CD4-positive, alpha-beta T cell treated with Interleukin-6 for 4 hours (primary cell): ENCODE measurements around the gene BPIFA2.
"Not testable (repeated sequence)": the region's sequence is repeated elsewhere in the genome, so short reads cannot be mapped to it uniquely, and the experiment has no call there.

Experiments
- DNase-seq: peaks from one replicate; pipeline ENCODE4 v3.0.0-alpha.2; 2020; ENCODE audit warnings: mixed read lengths

Gene BPIFA2, protein sequence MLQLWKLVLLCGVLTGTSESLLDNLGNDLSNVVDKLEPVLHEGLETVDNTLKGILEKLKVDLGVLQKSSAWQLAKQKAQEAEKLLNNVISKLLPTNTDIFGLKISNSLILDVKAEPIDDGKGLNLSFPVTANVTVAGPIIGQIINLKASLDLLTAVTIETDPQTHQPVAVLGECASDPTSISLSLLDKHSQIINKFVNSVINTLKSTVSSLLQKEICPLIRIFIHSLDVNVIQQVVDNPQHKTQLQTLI

DNA sequence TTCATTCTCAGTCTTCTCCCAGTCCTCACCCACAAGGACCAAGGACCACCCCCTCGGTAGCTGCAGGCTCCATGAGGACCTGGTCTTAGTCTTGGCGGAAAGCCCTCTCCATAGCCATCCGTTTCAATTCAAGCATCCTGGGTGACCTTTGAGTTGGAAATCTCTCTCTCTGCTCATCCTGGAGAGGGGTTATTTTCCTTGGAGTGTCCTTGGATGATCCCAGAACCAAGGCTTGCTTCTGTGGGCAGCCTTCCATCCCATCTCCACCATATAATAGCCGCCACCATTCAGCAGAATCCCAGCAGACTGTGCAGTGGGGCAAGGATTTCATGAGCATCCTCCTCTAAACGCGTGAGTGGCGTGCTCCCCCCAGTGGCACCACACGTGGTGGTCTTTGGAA lies at the start of gene BPIFA2:
TSS of gene BPIFA2 (plus strand) at position 301 of the 400 bp plus-strand sequence. CDS start 987 bp downstream, outside the sequence.
- DNase-seq: no peak

DNA sequence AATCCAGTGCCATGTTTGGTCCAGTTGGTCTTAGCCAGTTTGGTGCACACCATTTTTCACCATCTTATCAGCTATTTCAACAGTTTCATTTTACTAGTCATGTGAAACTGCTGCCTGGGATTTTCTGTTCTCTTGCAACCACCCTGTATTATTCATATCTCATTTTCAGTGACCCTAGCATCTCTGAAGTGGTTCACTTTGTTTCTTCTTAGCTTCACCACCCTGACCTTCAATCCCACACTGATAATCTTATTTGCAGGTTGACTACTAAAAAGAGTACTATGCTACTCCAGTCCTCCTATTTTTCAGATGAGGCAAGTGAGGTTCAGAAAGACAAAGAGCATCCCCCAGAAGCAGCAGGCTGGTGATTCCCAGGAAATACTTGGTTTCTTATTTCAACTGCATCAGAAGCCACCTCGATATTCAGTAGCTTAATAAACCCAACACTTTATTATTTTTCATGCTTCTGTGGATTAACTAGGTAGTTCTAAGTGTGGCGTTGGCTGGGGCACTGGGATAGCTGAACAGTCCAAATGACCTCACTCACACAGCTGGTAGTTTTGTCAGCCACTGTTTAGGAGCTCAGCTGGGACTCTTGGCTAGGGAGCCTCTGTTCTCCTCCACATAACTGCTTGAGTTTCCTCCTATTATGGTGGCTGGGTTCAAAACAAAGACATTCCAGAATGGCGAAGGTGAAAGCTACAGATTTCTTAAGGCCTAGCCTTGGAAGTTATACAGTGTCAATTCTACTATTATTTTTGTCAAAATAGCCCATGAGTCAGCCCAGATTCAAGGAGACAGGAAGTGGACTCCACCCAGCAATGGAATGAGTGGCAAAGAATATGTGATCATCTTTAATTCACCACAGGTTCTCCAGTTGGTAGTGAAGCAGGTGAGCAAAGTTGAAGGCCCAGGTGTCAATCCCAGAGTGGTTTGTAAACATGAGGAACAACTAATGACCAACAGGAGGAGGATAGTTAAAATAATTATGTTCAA lies 47.9 kb upstream of the BPIFA2 start:
- no peak for DNase-seq

DNA sequence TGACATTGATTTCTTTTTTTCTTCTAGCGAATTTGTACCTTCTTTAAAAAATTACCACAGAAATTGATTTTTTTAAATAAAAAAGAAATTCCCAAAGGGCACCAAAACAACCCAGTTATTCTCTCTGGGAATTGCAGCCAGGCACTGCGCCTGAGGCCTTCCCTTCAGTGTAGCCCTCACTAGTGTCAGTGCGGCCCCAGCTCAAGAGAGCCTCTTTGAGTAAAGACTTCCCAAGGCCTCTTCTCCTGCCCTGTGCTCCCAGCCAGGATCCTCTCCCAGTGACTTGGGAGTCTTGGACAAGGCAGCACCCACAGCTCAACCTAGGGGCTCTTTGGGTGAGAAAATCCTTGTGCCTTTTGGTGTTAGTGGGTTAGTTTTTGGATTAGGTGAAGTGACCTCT lies 47.0 kb upstream of the BPIFA2 start:
- DNase-seq: no peak

- not testable (repeated sequence) for DNase-seq
Observed at GRCh38 chr20:33122297-33122696, 45.7 kb upstream of the BPIFA2 start.

DNA sequence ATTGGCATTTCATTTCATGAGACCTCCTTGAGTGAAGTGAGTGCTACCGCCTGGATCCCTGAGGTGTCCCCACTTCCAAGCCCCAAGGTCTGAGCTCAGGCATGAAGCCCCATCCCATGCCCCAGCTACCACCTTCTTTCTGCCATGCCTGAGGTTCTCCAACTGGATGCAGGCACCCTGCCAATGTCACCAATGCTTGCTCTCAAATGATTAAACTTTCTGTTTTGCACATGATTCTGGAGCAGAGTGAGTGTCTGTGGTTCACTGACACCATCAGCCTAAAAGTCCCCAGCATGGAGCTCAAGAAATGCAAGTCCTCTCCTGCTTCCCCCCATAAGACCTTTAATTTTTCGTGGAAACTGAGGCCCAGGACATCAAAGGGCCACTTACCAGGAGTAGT lies 43.7 kb upstream of the BPIFA2 start:
- no peak for DNase-seq

DNA sequence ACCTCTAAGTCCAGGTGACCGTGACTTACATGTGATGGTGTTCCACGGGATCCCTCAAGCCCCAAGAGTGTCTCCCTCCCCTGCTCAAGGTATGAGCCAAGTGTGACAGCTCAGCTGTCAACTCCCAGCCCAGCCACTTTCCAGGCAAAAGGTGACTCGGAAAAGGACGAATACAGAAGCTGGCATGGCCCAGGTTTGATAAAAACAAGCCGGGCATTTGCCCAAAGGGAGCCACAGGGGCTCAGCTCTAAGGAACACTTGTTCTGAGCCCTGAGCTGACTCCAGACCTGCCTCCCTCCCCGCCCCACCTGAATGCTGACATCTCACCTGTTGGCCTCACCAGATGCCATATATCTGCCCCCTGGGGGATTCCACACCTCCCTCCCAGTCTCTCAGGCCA lies 43.0 kb upstream of the BPIFA2 start:
- DNase-seq: no peak

- no peak for DNase-seq
Observed at GRCh38 chr20:33125983-33126382, 42.0 kb upstream of the BPIFA2 start.

DNA sequence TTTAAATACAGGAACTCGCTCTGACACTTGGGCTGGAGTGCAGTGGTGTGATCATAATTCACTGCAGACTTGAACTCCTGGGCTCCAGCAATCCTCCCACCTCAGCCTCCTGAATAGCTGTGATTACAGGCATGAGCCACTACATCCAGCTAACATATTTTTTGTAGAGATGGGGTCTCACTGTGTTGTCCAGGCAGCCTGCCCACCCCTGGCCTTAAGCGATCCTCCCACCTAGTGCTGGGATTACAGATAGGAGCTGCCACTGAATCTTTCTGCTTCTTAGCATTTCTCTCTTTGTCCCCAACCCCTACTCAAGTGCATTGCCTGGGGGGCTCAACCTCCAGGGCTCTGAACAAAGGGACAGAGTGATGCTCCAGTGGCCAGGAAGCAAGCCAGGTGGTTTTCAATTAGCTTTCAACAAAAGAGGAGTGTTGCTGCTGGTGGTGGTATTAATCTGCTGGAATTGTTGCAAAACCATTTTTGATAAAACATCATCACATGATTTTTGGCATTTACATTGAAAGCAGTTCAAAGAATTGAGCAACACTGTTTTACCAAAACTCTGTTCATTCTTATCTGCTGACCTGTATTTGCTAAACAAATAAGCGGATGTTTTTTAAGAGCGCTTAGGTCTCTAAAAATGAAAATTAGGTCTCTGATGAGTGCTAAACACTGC lies 40.4 kb upstream of the BPIFA2 start:
- no peak for DNase-seq

GRCh38 chr20:33130568-33131061 lies 37.3 kb upstream of the BPIFA2 start:
- DNase-seq: no peak

DNA sequence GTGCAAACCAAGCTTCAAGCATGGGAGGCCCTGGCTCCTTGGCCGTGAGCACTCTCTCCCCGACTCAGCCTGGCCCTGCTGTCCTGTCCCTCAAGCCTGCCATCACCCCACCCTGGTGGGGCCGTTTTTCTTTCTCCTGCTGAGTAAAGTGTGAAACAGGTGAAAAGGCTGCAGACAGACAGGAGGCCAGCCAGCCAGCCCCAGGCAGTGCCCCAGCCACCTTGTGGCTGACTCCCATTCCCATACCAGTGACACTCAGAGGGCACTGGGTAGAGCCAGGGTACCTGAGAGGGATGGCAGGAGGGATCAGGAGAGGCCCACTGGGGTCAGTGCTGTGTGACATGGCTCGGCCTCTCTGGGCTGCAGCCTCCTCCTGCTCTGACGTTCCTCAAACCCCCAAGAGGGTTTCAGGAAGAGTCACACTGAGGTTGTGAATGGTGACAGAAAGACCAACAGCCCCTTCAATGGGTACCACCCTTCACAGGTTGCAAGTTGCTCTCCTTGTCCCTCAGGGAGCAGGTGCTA lies 35.9 kb upstream of the BPIFA2 start:
- DNase-seq: no peak

GRCh38 chr20:33132513-33133372 lies 35.2 kb upstream of the BPIFA2 start:
- DNase-seq: no peak

DNA sequence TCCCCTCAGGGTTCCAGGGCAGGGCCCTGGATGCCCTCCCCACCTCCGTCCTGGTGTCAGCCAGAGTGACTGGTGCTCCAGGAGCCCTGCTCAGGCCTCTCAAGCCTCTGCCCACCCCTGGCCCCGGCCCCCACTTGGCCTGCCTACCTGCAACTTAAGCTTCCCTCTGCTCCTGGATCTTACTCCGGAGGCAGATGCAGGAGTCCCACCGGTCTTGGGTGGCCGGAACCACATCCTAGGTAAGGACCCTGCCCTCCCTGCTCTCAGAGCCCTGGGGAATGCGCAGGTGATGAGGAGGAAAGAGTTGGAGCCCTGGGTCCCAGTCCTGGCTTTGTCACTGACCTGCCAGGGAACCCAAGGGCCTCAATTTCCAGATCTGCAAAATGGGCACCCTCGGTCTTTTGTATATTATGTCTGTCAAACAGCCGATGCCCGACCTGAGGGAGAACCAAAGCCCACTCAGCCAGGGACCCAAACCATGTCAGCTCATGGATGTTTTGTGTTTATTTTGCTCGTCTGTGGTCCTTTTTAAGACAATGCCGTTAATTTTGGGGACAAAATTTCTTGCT lies 34.5 kb upstream of the BPIFA2 start:
- no peak for DNase-seq

DNA sequence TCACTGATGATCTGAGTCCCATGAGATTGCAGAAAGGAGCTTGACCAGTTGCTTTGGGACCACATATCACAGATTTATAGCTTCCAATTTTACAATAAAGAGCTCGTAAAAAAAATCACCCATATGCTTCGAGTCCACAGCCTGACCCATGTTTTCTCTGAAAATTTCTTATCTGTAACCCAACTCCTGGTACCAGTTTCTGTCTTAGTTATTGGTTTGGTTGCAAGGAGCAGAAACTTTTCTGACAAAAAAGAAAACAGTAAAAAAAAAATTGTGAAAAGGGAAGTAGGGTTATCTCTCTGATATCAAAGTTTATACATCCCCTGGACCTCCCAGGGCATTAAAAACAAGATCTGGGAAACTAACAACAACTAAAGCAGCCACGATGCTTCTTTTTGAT lies 30.8 kb upstream of the BPIFA2 start:
- no peak for DNase-seq

DNA sequence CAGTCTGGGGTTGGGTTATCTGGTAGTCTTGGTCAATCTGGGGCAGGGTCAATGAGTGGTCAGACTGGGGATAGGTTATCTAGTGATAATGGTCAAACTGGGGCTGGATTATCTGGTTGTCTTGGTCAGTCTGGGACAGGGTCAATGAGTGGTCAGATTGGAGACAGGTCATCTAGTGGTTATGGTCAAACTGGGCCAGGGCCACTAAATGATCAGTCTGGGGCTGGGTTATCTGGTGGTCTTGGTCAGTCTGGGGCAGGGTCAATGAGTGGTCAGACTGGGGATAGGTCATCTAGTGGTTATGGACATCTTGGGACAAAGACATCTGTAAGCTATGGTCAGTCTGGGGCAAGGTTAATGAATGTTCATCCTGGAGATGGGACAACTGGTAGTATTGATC lies 28.5 kb upstream of the BPIFA2 start:
- no peak for DNase-seq

GRCh38 chr20:33145521-33145920 lies 22.4 kb upstream of the BPIFA2 start:
- no peak for DNase-seq

DNA sequence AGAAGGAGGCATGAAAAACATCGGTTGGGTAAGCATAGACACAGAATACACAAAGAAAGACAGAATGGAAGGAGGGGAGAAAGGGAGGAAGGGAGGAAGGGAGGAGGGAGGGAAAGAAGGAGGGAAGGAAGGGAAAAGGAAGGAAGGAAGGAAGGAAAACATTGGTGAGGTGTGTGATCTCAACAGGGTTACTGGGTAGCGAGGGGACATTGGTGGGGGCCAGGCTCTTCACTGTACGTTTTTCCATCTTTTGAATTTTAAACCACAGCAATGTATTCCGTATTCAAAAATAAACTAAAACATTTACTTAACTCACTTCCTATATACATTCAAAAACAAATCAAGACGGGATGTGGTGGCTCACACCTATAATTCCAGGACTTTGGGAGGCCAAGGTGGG lies 20.7 kb upstream of the BPIFA2 start:
- DNase-seq: no peak

GRCh38 chr20:33148040-33148439 lies 19.9 kb upstream of the BPIFA2 start:
- no peak for DNase-seq

DNA sequence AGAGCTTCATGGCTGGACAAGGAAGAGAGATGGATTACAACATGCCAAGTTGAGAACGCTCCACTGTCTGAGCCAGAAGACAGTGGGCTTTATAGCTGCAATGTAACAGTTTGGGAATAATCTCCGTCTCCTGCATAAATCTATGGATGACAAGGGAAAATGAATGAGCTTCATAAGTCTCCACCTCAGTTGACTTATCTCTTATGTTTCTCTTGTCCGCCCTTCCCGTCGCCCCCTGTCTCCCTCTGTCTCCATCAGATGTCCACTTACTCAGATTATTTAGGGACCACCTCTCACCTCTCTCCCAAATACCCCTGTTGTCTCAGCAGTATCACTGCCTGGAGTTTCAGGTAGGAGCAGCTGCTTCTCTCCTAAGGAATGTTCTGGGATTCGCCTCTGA lies 13.7 kb upstream of the BPIFA2 start:
- DNase-seq: no peak

GRCh38 chr20:33158637-33159385 lies 9.1 kb upstream of the BPIFA2 start:
- no peak for DNase-seq

DNA sequence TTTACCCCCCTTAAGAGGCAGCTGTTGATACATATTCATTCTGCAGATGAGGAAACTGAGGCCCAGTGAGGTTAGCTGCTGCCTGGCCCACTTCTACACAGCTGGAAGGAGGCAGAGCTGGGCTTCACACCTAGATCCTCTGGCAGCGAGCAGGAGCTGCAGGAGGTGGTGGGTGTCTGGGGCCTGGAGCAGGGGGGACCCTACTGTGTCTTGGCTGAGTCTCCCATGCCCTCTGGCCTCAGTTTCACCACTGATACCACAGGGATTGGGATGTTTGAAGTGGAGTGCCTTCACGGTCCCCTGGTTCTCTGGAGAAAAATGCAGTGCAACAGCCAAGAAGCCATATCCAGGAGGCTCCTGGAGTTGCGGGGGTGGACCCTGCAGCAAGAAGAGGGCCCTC lies 8.2 kb upstream of the BPIFA2 start:
- DNase-seq: no peak

GRCh38 chr20:33160681-33161080 lies 7.3 kb upstream of the BPIFA2 start:
- no peak for DNase-seq
